Stimulated activated effector memory CD8-positive, alpha-beta T cell treated with anti-CD3 and anti-CD28 coated beads, Interleukin-12 subunit alpha, Interleukin-12 subunit beta, amount 100 ng/mL, for 72 hours (primary cell): Measurements from ENCODE around the gene FAR2.
"Not testable (repeated sequence)": the region's sequence is repeated elsewhere in the genome, so short reads cannot be mapped to it uniquely, and the experiment has no call there.

Experiments
- ATAC-seq: fragments of 150-1000 bp; cut with Tn5 transposase; 2 replicates; pipeline ENCODE4 v1.10.0; 2021
- DNase-seq, 2 donors: peaks; one replicate each; pipeline ENCODE4 v3.0.0; 2021 to 2022; ENCODE audit warnings: low spot score in 2 of 2
- H3K27ac Mint-ChIP-seq: one replicate; pipeline ENCODE4 v1.8.0; 2022; ENCODE audit warnings: mild to moderate bottlenecking, mixed read lengths
- H3K36me3 Mint-ChIP-seq: one replicate; pipeline ENCODE4 v1.8.0; 2022; ENCODE audit warnings: mild to moderate bottlenecking, mixed read lengths
- H3K4me1 Mint-ChIP-seq: one replicate; pipeline ENCODE4 v1.8.0; 2022; ENCODE audit warnings: mixed read lengths
- H3K4me3 Mint-ChIP-seq: one replicate; pipeline ENCODE4 v1.8.0; 2022; ENCODE audit warnings: mild to moderate bottlenecking, mixed read lengths
- H3K9me3 Mint-ChIP-seq: one replicate; pipeline ENCODE4 v1.8.0; 2022; ENCODE audit warnings: mixed read lengths

FAR2 gene

GRCh38 chr12:29334937-29335336 is 185.9 kb downstream of the FAR2 start:
- Mint-ChIP-seq H3K9me3 (no peaks in the 10 kb centered on the region), H3K36me3 (peaks cover 36% of the 10 kb centered on the region), H3K4me3 (no peak overlapping the region), H3K27ac (no peak overlapping the region), H3K4me1 (no peaks in the 10 kb centered on the region)
- no peak for ATAC-seq
- DNase-seq, result no peak

- ATAC-seq (no peak), DNase-seq (no peak)
- Mint-ChIP-seq H3K9me3 (no peaks in the 10 kb centered on the region), H3K36me3 (peaks cover 60% of the 10 kb centered on the region), H3K27ac (no peak overlapping the region), H3K4me1 (no peaks in the 10 kb centered on the region), H3K4me3 (no peak overlapping the region)
Measured at GRCh38 chr12:29337325-29337724, 188.2 kb downstream of the FAR2 start.

- Mint-ChIP-seq H3K27ac (no peak overlapping the region), H3K4me3 (no peak overlapping the region), H3K4me1 (no peaks in the 10 kb centered on the region), H3K36me3 (peaks cover 97% of the 10 kb centered on the region), H3K9me3 (no peaks in the 10 kb centered on the region)
- no peak for ATAC-seq
- no peak for DNase-seq
Measured at GRCh38 chr12:29343022-29343799, 194.1 kb downstream of the FAR2 start.

GRCh38 chr12:29346769-29347421 is 197.8 kb downstream of the FAR2 start:
- Mint-ChIP-seq H3K36me3 (peaks cover 96% of the 10 kb centered on the region), H3K9me3 (no peaks in the 10 kb centered on the region), H3K4me3 (no peak overlapping the region), H3K27ac (peak overlapping the region; percentile 7), H3K4me1 (no peaks in the 10 kb centered on the region)
- DNase-seq, result no peak
- ATAC-seq, result peak; percentile 81

- DNase-seq (no peak), ATAC-seq (no peak)
- Mint-ChIP-seq H3K4me3 (no peak overlapping the region), H3K9me3 (no peaks in the 10 kb centered on the region), H3K36me3 (peaks cover 99% of the 10 kb centered on the region), H3K4me1 (no peaks in the 10 kb centered on the region), H3K27ac (no peak overlapping the region)
Measured at GRCh38 chr12:29350080-29350479, 201.0 kb downstream of the FAR2 start.

- Mint-ChIP-seq H3K36me3 (peaks cover 99% of the 10 kb centered on the region), H3K9me3 (no peaks in the 10 kb centered on the region), H3K4me1 (no peaks in the 10 kb centered on the region), H3K4me3 (no peak overlapping the region), H3K27ac (no peak overlapping the region)
- no peak for DNase-seq
- ATAC-seq, result no peak
Measured at GRCh38 chr12:29354954-29355353, 205.9 kb downstream of the FAR2 start.

GRCh38 chr12:29365091-29365490 is 216.0 kb downstream of the FAR2 start:
- H3K4me3 Mint-ChIP-seq, result no peak overlapping the region
- ATAC-seq, result no peak
- no peak overlapping the region for H3K27ac Mint-ChIP-seq
- H3K9me3 Mint-ChIP-seq, result no peaks in the 10 kb centered on the region
- H3K36me3 Mint-ChIP-seq, result peaks cover 96% of the 10 kb centered on the region
- no peak for DNase-seq
- H3K4me1 Mint-ChIP-seq, result peaks cover 7% of the 10 kb centered on the region

- H3K4me3 Mint-ChIP-seq, result no peak overlapping the region
- no peak for DNase-seq
- H3K4me1 Mint-ChIP-seq, result peaks cover 19% of the 10 kb centered on the region
- H3K27ac Mint-ChIP-seq, result no peak overlapping the region
- no peaks in the 10 kb centered on the region for H3K9me3 Mint-ChIP-seq
- H3K36me3 Mint-ChIP-seq, result peaks cover 47% of the 10 kb centered on the region
- no peak for ATAC-seq
Measured at GRCh38 chr12:29374012-29374411, 224.9 kb downstream of the FAR2 start.

DNA sequence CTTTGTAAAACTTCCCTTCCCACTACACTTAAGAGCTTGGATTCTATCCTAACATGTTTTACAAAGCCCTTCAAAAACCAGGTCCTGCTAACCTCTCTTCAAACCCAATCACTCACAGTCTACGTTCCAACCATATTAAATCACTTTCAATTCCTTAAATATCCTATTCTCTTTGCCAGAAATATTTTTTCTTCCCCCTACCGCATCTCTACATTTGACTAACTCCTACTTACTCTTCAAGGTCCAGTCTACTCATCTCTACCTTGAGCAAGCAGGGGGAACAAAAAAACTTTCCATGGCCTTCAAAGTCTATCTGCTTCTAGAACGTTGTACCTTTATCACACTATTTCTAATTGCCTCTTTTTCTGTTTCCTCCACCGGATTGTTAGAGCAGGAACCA is 225.8 kb downstream of the FAR2 start:
- Mint-ChIP-seq H3K36me3 (peaks cover 40% of the 10 kb centered on the region), H3K4me1 (peaks cover 28% of the 10 kb centered on the region), H3K9me3 (no peaks in the 10 kb centered on the region), H3K4me3 (no peak overlapping the region), H3K27ac (no peak overlapping the region)
- ATAC-seq, result no peak
- no peak for DNase-seq

DNA sequence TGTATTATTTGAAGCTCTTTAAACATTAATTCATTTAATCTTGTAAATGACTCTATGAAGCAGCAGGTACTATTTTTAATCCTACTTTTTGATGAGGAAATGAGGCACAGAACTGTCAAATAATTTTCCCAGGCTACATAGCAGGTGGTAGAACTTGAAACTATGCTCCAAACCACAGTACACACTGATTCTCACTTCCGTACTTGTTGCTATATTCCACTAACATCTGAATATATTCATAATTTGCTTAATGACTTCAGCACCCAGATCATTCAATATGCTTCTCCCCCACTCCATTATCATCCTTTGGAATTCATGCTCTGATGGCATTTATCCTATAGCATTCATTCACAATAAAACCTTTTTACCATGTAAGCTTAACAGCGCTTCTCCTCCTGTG is 227.0 kb downstream of the FAR2 start:
- Mint-ChIP-seq H3K9me3 (no peaks in the 10 kb centered on the region), H3K4me3 (no peak overlapping the region), H3K4me1 (peaks cover 36% of the 10 kb centered on the region), H3K36me3 (peaks cover 40% of the 10 kb centered on the region), H3K27ac (no peak overlapping the region)
- ATAC-seq (no peak), DNase-seq (no peak)

DNA sequence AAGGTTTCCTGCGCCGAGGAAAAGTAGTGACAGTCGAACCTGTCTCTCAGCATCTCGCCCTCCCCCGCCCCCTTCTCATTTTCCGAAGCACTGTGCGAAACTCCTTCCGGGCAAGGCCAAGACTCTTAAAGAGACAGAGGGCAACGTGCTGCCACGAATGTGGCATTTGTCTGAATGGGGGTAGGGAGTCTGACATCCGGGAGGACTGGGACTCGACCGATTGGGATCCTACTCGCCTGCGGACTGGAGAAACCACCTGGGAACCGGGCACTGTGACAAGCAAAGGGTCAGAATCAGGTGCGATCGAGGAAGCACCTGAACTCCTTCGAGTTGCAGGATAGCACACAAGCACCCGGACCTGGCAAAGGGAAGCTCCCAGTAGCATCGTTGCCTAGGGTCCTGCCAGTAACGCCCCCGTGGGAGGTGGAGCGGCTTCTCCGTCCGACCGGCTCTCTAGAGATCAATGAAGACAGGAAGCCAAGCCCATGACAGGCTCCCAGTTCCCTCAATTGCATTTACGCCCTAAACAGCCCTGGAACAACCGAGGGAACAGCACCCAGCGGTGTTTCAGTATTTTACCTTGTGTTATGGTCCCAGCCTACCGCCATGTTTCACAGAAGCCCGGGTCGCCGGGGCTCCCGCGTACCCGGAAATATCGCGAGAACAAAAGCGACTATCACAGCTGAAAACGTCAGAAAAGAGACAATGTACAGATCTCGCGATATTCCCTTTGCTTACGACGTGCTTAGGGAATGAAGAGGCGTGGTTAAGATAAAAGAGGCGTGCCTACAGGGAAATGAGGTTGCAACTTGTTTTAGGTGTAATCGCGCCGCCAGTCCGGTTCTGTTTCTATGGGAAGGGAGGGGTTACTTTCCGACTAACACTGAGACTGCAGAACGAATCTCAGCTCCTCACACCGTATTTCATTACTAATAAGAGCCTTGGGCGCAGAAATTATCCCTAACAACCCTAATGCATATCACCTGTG is 231.8 kb downstream of the FAR2 start, which contains the start of gene ERGIC2:
TSS of gene ERGIC2 (minus strand) at position 637 of the 988 bp plus-strand sequence. CDS start 9,539 bp downstream, outside the sequence.
- peaks cover 37% of the 10 kb centered on the region for H3K4me1 Mint-ChIP-seq
- peak within 1 kb of the TSS; percentile 94 for H3K27ac Mint-ChIP-seq
- peak; percentile 96 for ATAC-seq
- no peaks in the 10 kb centered on the region for H3K9me3 Mint-ChIP-seq
- DNase-seq, result peak; percentile 75 to 90
- peaks cover 28% of the 10 kb centered on the region for H3K36me3 Mint-ChIP-seq
- peak within 1 kb of the TSS; percentile 77 for H3K4me3 Mint-ChIP-seq

GRCh38 chr12:29382251-29382650 is 233.2 kb downstream of the FAR2 start:
- no peak for ATAC-seq
- H3K4me3 Mint-ChIP-seq, result peak overlapping the region; percentile 77
- H3K27ac Mint-ChIP-seq, result no peak overlapping the region
- no peaks in the 10 kb centered on the region for H3K9me3 Mint-ChIP-seq
- DNase-seq, result no peak
- peaks cover 28% of the 10 kb centered on the region for H3K4me1 Mint-ChIP-seq
- peaks cover 19% of the 10 kb centered on the region for H3K36me3 Mint-ChIP-seq

GRCh38 chr12:29385194-29385593 is 236.1 kb downstream of the FAR2 start:
- H3K27ac Mint-ChIP-seq, ATAC-seq, H3K4me3 Mint-ChIP-seq, DNase-seq, H3K9me3 Mint-ChIP-seq: not testable (repeated sequence)
- peaks cover 15% of the 10 kb centered on the region for H3K4me1 Mint-ChIP-seq
- peaks cover 11% of the 10 kb centered on the region for H3K36me3 Mint-ChIP-seq
